Neural cell (in vitro differentiated cells): Measurements from ENCODE around the gene ZNF618. TPM values are rescaled to one million over a fixed set of nuclear protein-coding genes. Genes with fewer than 3 reads are reported as not detected.

Experiments used
- H2AFZ ChIP-seq: fragments of 200-600, 300-800 bp; sonication (generic), shearing (Covaris generic); 2 replicates; pipeline ENCODE4 v1.6.0; 2014; ENCODE audit warnings: low read depth, mild to moderate bottlenecking, antibody characterized with exemption, low read length, moderate library complexity
- H3F3A ChIP-seq: fragments of 200-600 bp; shearing (Covaris generic); 2 replicates; pipeline ENCODE4 v1.6.1; 2016; ENCODE audit warnings: mild to moderate bottlenecking, moderate library complexity, mixed read lengths, antibody characterized with exemption, low read length; ENCODE audit not compliant: insufficient read depth, poor library complexity, severe bottlenecking
- H3K27ac ChIP-seq: fragments of 200-600, 300-800 bp; sonication (generic), shearing (Covaris generic); 2 replicates; pipeline ENCODE4 v1.5.1; 2014; ENCODE audit warnings: mild to moderate bottlenecking, low read length, moderate library complexity
- H3K27me3 ChIP-seq: fragments of 300-800, 200-600 bp; sonication (generic), shearing (Covaris generic); 2 replicates; pipeline ENCODE4 v1.6.0; 2014; ENCODE audit warnings: mild to moderate bottlenecking, low read depth, low read length, moderate library complexity; ENCODE audit not compliant: insufficient read depth
- H3K36me3 ChIP-seq: fragments of 300-800, 200-600 bp; sonication (generic), shearing (Covaris generic); 2 replicates; pipeline ENCODE4 v1.5.1; 2014; ENCODE audit warnings: mild to moderate bottlenecking, antibody characterized with exemption, low read length, moderate library complexity; ENCODE audit not compliant: insufficient read depth
- H3K4me2 ChIP-seq: fragments of 300-800, 200-600 bp; sonication (generic), shearing (Covaris generic); 2 replicates; pipeline ENCODE4 v1.6.0; 2014; ENCODE audit warnings: mild to moderate bottlenecking, low read length
- H3K4me3 ChIP-seq: fragments of 300-800, 200-600 bp; sonication (generic), shearing (Covaris generic); 2 replicates; pipeline ENCODE4 v1.5.1; 2014; ENCODE audit warnings: mild to moderate bottlenecking, low read length, moderate library complexity
- H3K79me2 ChIP-seq: fragments of 200-600 bp; shearing (Covaris generic); replicated peaks from 2 replicates; pipeline ENCODE4 v1.6.0; 2014; ENCODE audit warnings: mild to moderate bottlenecking, low read length, moderate library complexity; ENCODE audit not compliant: insufficient read depth
- H3K9ac ChIP-seq: fragments of 300-800, 200-600 bp; sonication (generic), shearing (Covaris generic); 2 replicates; pipeline ENCODE4 v1.6.1; 2016; ENCODE audit warnings: mild to moderate bottlenecking, low read length, mixed read lengths
- H3K9me2 ChIP-seq: fragments of 200-600 bp; shearing (Covaris generic); 2 replicates; pipeline ENCODE4 v1.6.1; 2016; ENCODE audit warnings: mild to moderate bottlenecking, low read length, mixed read lengths; ENCODE audit not compliant: insufficient read depth
- H3K9me3 ChIP-seq: fragments of 200-600, 300-800 bp; sonication (generic), shearing (Covaris generic); 2 replicates; pipeline ENCODE4 v1.6.1; 2016; ENCODE audit warnings: mild to moderate bottlenecking, mixed run types, low read length, moderate library complexity, mixed read lengths
- H4K20me1 ChIP-seq: fragments of 200-600 bp; shearing (Covaris generic); 2 replicates; pipeline ENCODE4 v1.6.1; 2016; ENCODE audit warnings: mild to moderate bottlenecking, mixed run types; ENCODE audit not compliant: insufficient read depth
- EP300 ChIP-seq: fragments of 450-650 bp; conservative IDR thresholded peaks from 2 replicates; pipeline ENCODE4 v1.6.1; 2014; ENCODE audit warnings: antibody characterized with exemption, mild to moderate bottlenecking, moderate library complexity; ENCODE audit not compliant: poor library complexity, severe bottlenecking
- EZH2 ChIP-seq: fragments of 200-600, 300-800 bp; shearing (Covaris generic), sonication (generic); IDR thresholded peaks from 2 replicates; pipeline ENCODE4 v1.6.1; 2014; ENCODE audit warnings: antibody characterized with exemption, low read length, borderline replicate concordance, mild to moderate bottlenecking; ENCODE audit not compliant: insufficient read depth, poor library complexity, severe bottlenecking
- MXI1 ChIP-seq: fragments of 450-650 bp; conservative IDR thresholded peaks from 2 replicates; pipeline ENCODE4 v1.6.1; 2014; ENCODE audit warnings: antibody characterized with exemption, mild to moderate bottlenecking; ENCODE audit not compliant: poor library complexity, severe bottlenecking
- POLR2AphosphoS5 ChIP-seq: IDR thresholded peaks from 2 replicates; pipeline ENCODE4 v1.6.1; 2012
- RAD21 ChIP-seq: fragments of 450-650 bp; conservative IDR thresholded peaks from 2 replicates; pipeline ENCODE4 v1.6.1; 2014; ENCODE audit warnings: antibody characterized with exemption, mild to moderate bottlenecking, moderate library complexity
- SMC3 ChIP-seq: fragments of 450-650 bp; conservative IDR thresholded peaks from 2 replicates; pipeline ENCODE4 v1.6.1; 2014; ENCODE audit warnings: antibody characterized with exemption, mild to moderate bottlenecking, moderate library complexity; ENCODE audit not compliant: poor library complexity
- TAF1 ChIP-seq: IDR thresholded peaks from 2 replicates; pipeline ENCODE4 v1.6.1; 2012; ENCODE audit warnings: low read depth
- polyA plus RNA-seq: library from polyadenylated mRNA; depleted of rRNA; stranded (reverse); fragments of >200 nt; gene quantifications from 2 replicates; pipeline ENCODE4 v1.2.3, GENCODE V29; 2014
- TF ChIP-seq, protein P1 (sequence below): IDR thresholded peaks from 2 replicates; pipeline ENCODE4 v1.6.1; 2012; ENCODE audit warnings: borderline replicate concordance
- TF ChIP-seq, protein P2 (sequence below): fragments of 450-650 bp; IDR thresholded peaks from 2 replicates; pipeline ENCODE4 v1.5.1; 2014; ENCODE audit warnings: antibody characterized with exemption, mild to moderate bottlenecking, moderate library complexity; ENCODE audit not compliant: poor library complexity, severe bottlenecking

ZNF618 gene
- polyA plus RNA-seq, 1 donor from 2014 or later = 7.1 TPM

DNA sequence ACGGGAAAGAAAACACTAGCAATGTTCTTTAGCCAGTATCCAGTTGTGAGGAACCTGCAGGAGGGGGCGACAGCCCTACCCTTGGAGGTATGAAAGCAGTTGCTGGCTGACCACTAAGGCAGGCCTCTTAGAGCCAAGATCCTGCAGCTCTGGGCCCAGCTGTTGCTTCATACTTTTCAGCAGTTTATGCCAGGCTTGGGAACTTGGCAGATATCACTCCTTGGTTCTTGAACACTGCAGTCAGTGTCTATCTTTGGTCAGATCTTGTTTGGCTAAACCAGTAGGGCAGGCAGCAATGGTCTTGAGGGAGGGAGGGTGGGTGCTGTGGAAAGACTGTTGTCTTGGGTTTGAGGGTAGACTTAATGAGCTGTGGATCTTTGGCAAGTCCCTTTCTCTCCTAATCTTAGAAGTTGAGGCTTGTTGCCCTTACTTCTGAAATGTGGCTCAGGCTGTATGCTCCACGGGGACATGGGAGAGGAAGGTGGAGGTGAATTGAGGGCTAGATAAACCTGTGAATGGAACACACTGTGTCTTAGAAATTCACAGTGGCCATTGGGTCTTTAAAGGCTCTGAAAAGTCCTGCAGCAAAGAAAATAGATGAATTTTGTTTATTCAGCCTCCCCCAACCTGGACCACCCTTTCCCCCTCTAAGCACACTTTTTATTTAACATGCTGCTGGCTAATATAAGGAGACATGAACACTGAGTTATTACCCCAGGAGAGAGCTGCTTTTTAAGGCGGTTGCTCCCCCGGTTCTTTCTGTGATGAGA, 37.5 kb downstream of the ZNF618 start:
- H3K36me3 ChIP-seq = peaks cover 6% of the 10 kb centered on the region
- no peak for TF ChIP-seq RAD21
- TF ChIP-seq EZH2 = no peak
- no peak for TF ChIP-seq EP300
- TF ChIP-seq, protein P1, sequence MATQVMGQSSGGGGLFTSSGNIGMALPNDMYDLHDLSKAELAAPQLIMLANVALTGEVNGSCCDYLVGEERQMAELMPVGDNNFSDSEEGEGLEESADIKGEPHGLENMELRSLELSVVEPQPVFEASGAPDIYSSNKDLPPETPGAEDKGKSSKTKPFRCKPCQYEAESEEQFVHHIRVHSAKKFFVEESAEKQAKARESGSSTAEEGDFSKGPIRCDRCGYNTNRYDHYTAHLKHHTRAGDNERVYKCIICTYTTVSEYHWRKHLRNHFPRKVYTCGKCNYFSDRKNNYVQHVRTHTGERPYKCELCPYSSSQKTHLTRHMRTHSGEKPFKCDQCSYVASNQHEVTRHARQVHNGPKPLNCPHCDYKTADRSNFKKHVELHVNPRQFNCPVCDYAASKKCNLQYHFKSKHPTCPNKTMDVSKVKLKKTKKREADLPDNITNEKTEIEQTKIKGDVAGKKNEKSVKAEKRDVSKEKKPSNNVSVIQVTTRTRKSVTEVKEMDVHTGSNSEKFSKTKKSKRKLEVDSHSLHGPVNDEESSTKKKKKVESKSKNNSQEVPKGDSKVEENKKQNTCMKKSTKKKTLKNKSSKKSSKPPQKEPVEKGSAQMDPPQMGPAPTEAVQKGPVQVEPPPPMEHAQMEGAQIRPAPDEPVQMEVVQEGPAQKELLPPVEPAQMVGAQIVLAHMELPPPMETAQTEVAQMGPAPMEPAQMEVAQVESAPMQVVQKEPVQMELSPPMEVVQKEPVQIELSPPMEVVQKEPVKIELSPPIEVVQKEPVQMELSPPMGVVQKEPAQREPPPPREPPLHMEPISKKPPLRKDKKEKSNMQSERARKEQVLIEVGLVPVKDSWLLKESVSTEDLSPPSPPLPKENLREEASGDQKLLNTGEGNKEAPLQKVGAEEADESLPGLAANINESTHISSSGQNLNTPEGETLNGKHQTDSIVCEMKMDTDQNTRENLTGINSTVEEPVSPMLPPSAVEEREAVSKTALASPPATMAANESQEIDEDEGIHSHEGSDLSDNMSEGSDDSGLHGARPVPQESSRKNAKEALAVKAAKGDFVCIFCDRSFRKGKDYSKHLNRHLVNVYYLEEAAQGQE = no peak
- no peak for TF ChIP-seq MXI1
- TF ChIP-seq SMC3 = no peak
- TF ChIP-seq POLR2AphosphoS5 = no peak
- TF ChIP-seq, protein P2, sequence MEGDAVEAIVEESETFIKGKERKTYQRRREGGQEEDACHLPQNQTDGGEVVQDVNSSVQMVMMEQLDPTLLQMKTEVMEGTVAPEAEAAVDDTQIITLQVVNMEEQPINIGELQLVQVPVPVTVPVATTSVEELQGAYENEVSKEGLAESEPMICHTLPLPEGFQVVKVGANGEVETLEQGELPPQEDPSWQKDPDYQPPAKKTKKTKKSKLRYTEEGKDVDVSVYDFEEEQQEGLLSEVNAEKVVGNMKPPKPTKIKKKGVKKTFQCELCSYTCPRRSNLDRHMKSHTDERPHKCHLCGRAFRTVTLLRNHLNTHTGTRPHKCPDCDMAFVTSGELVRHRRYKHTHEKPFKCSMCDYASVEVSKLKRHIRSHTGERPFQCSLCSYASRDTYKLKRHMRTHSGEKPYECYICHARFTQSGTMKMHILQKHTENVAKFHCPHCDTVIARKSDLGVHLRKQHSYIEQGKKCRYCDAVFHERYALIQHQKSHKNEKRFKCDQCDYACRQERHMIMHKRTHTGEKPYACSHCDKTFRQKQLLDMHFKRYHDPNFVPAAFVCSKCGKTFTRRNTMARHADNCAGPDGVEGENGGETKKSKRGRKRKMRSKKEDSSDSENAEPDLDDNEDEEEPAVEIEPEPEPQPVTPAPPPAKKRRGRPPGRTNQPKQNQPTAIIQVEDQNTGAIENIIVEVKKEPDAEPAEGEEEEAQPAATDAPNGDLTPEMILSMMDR = no peak
- TF ChIP-seq TAF1 = no peak

DNA sequence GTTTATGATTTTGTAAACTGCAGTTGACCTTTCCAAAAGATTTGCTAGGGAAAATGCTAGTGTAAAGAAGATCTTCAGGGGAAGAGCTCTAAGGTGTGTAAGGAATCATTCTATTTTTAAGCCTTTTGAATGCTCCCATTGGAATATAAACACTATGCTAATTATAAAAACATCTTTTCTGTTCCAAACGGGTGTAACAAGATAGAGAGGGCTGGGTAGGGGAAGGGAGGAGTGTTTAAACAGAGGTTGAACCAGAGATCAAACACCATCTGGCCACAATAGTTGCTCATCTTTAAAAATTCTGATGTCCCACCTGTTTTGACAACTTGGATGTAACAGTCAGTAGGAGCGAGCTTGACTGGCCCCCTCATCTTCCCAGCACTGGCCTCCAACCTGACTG, 38.4 kb downstream of the ZNF618 start:
- H4K20me1 ChIP-seq = no peaks in the 10 kb centered on the region
- no peak overlapping the region for H3K27ac ChIP-seq
- no peak overlapping the region for H3K4me3 ChIP-seq
- H2AFZ ChIP-seq = no peak overlapping the region
- H3K27me3 ChIP-seq = no peaks in the 10 kb centered on the region
- peaks cover 6% of the 10 kb centered on the region for H3K36me3 ChIP-seq
- H3F3A ChIP-seq = no peaks in the 10 kb centered on the region
- H3K79me2 ChIP-seq = peaks cover 46% of the 10 kb centered on the region
- no peak for TF ChIP-seq RAD21
- H3K9me2 ChIP-seq = no peaks in the 10 kb centered on the region
- no peak overlapping the region for H3K4me2 ChIP-seq
- H3K9ac ChIP-seq = no peak overlapping the region
- no peaks in the 10 kb centered on the region for H3K9me3 ChIP-seq

More for the DNA sequence above, 37.5 kb downstream of the ZNF618 start:
- Histone ChIP-seq H3K79me2 (peaks cover 50% of the 10 kb centered on the region), H4K20me1 (no peaks in the 10 kb centered on the region), H3K27ac (no peak overlapping the region), H3K9me3 (no peaks in the 10 kb centered on the region), H3K27me3 (no peaks in the 10 kb centered on the region), H3K9me2 (no peaks in the 10 kb centered on the region), H3K4me3 (no peak overlapping the region), H3K9ac (no peak overlapping the region), H3F3A (no peaks in the 10 kb centered on the region), H2AFZ (no peak overlapping the region), H3K4me2 (no peak overlapping the region)
